OCI-LY7 (cell line): ENCODE data around the gene ALPG.

Experiments
- CTCF ChIP-seq: fragments of 200-600 bp; sonication (generic); conservative IDR thresholded peaks from 2 replicates; pipeline ENCODE4 v1.5.1; 2014; ENCODE audit warnings: mild to moderate bottlenecking, antibody characterized with exemption, low read length, moderate library complexity, mixed read lengths
- EZH2phosphoT487 ChIP-seq: fragments of 200-600 bp; sonication (generic); IDR thresholded peaks from 2 replicates; pipeline ENCODE4 v1.6.1; 2018; ENCODE audit warnings: low read depth, borderline replicate concordance, mild to moderate bottlenecking, mixed run types, antibody characterized with exemption, low read length, moderate library complexity, mixed read lengths

DNA sequence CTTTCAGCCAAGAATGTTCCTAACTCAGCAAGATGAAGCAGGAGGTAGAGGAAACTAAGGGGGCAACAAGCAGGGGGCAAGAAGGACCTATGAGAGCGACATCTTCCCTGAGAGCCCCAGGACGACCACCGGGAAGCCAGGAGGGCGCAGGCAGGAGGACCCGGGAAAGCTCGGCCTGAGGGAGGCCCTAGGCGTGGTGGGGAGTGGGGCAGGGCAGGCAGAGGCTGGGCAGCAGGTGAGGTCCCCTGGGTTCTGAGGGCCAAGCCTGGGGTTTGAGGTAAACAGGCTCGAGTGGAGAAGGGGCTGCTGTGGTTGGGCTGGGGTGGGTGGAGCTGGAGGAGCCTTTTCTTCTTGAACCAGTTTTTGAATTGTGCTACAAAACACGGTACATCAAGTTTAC lies 48.0 kb downstream of the ALPG start:
- TF ChIP-seq CTCF (no peak), EZH2phosphoT487 (no peak)
